Measurements from ENCODE around the gene GPN1.

DNA sequence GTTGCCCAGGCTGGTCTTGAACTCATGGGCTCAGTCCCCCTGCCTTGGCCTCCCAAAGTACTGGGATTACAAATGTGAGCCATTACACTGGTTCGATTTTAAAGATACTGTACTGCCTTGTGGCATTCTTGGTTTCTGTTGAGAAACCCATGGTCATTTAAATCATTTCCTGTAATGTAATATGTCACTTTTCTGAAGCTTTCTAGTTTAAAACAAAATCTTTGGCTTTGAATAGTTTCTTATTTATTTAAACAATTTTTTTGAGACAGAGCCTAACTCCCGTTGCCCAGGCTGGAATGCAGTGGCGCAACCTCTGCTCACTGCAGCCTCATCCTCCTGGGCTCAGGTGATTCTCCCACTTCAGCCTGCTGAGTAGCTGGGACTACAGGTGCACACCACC is 37.1 kb upstream of the GPN1 start:
- TF ChIP-seq TARDBP (IDR thresholded peaks at IDR 0.05) (no peak), ZNF384 (IDR thresholded peaks at IDR 0.05) (no peak), HDGF (IDR thresholded peaks at IDR 0.05; ENCODE audit: borderline replicate concordance) (no peak), FOXA1 (IDR thresholded peaks at IDR 0.05) (no peak), ARNT (IDR thresholded peaks at IDR 0.05) (no peak), SP1 (IDR thresholded peaks at IDR 0.05) (no peak), ELF4 (IDR thresholded peaks at IDR 0.05) (no peak), FOXK2 (IDR thresholded peaks at IDR 0.05) (no peak), BHLHE40 (IDR thresholded peaks at IDR 0.05; ENCODE audit: borderline replicate concordance) (no peak), LEF1 (IDR thresholded peaks at IDR 0.05; ENCODE audit: borderline replicate concordance) (no peak)
- TF ChIP-seq, protein P1, sequence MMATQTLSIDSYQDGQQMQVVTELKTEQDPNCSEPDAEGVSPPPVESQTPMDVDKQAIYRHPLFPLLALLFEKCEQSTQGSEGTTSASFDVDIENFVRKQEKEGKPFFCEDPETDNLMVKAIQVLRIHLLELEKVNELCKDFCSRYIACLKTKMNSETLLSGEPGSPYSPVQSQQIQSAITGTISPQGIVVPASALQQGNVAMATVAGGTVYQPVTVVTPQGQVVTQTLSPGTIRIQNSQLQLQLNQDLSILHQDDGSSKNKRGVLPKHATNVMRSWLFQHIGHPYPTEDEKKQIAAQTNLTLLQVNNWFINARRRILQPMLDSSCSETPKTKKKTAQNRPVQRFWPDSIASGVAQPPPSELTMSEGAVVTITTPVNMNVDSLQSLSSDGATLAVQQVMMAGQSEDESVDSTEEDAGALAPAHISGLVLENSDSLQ (IDR thresholded peaks at IDR 0.05): no peak
